Measurements from ENCODE around the gene ZXDC. TPM values are rescaled to one million over a fixed set of nuclear protein-coding genes. Genes with fewer than 3 reads are reported as not detected.

The ZXDC gene
- total RNA-seq, 1 experiment from 2014 or later, result 55.4 TPM

DNA sequence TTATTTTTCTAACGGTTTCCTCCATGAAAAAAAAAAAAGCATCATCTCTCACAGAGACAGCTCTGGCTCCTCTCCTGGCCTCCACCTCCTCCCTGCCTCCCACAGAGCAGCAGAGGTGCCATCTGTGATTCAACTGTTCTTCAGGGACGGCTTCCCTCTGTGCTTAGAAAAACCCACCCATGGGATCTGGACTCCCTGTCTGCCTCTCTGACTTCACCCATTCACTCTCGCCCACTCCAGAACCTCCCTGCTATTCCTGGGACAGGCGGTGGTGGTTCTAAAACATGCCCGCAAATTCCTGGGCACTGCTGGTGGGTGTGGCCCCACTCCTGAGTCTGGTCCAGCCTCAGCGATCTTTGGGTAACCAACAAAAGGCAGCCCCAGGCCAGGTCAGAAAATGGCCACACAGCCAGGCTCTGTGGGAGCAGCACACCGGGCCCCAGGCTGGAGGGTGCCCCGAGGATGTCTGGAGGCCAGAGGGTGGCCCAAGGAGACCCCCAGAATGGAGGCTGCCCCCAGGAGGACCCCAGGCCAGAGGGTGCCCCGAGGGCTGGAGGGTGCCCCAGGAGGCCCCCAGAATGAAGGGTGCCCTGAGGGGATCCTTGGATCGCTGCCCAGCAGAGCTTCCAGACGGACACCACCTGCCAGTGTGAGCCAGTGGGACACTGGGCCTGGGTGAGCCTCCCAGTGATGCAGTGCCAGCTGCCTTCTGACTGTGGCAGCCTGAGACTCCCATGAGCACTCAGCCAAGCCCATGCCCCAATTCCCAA, 45.6 kb upstream of the ZXDC start:
- H3K4me2 ChIP-seq, result no peak overlapping the region
- no peaks in the 10 kb centered on the region for H3K36me3 ChIP-seq (ENCODE audit: low read depth)
- no peak overlapping the region for H3K27ac ChIP-seq
- TF ChIP-seq, protein P1, sequence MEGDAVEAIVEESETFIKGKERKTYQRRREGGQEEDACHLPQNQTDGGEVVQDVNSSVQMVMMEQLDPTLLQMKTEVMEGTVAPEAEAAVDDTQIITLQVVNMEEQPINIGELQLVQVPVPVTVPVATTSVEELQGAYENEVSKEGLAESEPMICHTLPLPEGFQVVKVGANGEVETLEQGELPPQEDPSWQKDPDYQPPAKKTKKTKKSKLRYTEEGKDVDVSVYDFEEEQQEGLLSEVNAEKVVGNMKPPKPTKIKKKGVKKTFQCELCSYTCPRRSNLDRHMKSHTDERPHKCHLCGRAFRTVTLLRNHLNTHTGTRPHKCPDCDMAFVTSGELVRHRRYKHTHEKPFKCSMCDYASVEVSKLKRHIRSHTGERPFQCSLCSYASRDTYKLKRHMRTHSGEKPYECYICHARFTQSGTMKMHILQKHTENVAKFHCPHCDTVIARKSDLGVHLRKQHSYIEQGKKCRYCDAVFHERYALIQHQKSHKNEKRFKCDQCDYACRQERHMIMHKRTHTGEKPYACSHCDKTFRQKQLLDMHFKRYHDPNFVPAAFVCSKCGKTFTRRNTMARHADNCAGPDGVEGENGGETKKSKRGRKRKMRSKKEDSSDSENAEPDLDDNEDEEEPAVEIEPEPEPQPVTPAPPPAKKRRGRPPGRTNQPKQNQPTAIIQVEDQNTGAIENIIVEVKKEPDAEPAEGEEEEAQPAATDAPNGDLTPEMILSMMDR (conservative IDR thresholded peaks at IDR 0.05), result no peak
- no peak for TF ChIP-seq EZH2 (IDR thresholded peaks at IDR 0.05; ENCODE audit: low read depth)
- H3K9me2 ChIP-seq (ENCODE audit: insufficient read depth), result no peaks in the 10 kb centered on the region
- H3F3A ChIP-seq (ENCODE audit: insufficient read depth, low read depth), result no peaks in the 10 kb centered on the region
- H3K79me2 ChIP-seq (ENCODE audit: low read depth), result no peaks in the 10 kb centered on the region
- DNase-seq, result no peak
- H3K9me3 ChIP-seq (ENCODE audit: insufficient read depth, low read depth), result no peaks in the 10 kb centered on the region
- H4K20me1 ChIP-seq (ENCODE audit: insufficient read depth), result no peaks in the 10 kb centered on the region; the same call in 1 of the 2 replicates
- H3K4me1 ChIP-seq (replicated peaks; ENCODE audit: insufficient read depth), result no peaks in the 10 kb centered on the region
- H3K4me3 ChIP-seq, result no peak overlapping the region
- CTCF ChIA-PET, result interaction anchor here (0.7 kb wide), 1 partner anchor 809 kb away, joined by 5 read pairs; no protein-coding TSS in a partner anchor
- H2AFZ ChIP-seq, result no peak overlapping the region
- no TSS peak for BruUV-seq (replicated peaks)
- POLR2A ChIA-PET (ENCODE audit: unreplicated experiment), result no interaction called here
- peaks cover 28% of the 10 kb centered on the region; the same call in 1 of the 2 replicates for H3K27me3 ChIP-seq (ENCODE audit: insufficient read depth, low read depth)
- intact Hi-C loops (cut with micrococcal nuclease; ENCODE audit: unreplicated experiment), result loop anchor here (5.0 kb wide), 5 partner anchors 44 to 951 kb away; partner anchors contain the start of gene ZXDC

DNA sequence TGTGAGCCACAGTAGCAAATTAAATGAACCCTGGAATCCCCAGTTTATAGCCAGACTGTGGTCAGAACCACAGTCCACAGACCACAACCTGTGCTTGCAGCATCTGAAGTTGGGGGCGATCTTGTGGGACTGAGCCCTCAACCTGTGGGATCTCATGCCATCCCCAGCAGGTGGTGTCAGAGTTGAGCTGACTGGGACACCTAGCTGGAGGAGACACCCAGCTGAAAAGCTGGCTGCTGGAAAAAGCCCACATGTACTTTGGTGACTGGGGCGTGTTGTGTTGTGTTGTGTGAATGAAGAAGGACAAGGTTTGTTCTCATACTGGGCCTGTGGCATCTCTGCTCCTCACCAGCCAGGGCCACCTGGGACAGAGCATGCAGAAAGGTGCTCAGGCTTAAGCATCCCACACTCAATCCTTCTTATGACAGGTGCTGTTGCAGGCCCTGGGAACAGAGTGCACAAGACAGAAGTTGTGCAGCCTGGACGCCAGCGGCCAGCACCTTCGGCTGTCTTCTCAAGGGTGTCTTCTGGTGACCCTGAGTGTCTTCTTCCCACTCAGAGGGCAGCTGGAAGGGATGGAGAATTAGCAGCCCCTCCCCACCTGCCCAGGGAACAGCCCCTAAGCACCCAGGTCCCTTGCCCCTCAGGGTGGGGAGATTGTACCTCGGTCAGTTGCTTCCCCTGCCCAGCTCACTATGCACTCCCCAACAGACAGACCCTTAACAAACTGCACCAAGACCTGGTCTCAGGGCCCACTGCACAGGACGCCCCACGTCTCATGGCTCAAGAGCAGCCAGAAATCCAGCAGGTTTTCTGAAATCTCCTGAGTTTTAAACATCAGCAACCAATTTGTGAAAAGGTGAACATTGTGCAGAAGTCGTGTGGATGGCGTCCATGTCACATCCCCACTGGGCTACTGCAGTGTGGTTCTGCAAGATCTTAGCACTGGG, 44.1 kb upstream of the ZXDC start:
- no peak overlapping the region for H3K4me3 ChIP-seq
- no peaks in the 10 kb centered on the region; the same call in 1 of the 2 replicates for H4K20me1 ChIP-seq (ENCODE audit: insufficient read depth)
- CTCF ChIA-PET, result no interaction called here
- H3K9me3 ChIP-seq (ENCODE audit: insufficient read depth, low read depth), result no peaks in the 10 kb centered on the region
- H3K79me2 ChIP-seq (ENCODE audit: low read depth), result no peaks in the 10 kb centered on the region
- H3K9me2 ChIP-seq (ENCODE audit: insufficient read depth), result no peaks in the 10 kb centered on the region
- peaks cover 24% of the 10 kb centered on the region; the same call in 1 of the 2 replicates for H3K27me3 ChIP-seq (ENCODE audit: insufficient read depth, low read depth)
- H3K4me1 ChIP-seq (replicated peaks; ENCODE audit: insufficient read depth), result no peaks in the 10 kb centered on the region
- no peak overlapping the region for H2AFZ ChIP-seq
- no peaks in the 10 kb centered on the region for H3K36me3 ChIP-seq (ENCODE audit: low read depth)
- intact Hi-C loops (cut with micrococcal nuclease; ENCODE audit: unreplicated experiment), result loop anchor here (5.0 kb wide), 5 partner anchors 42 to 953 kb away; partner anchors contain the start of gene ZXDC
- no peak for DNase-seq
- POLR2A ChIA-PET (ENCODE audit: unreplicated experiment), result interaction anchor here (0.6 kb wide), 1 partner anchor 105 kb away, joined by 9 read pairs; no protein-coding TSS in a partner anchor
- BruUV-seq (replicated peaks), result no TSS peak
- no peak overlapping the region for H3K4me2 ChIP-seq
- H3F3A ChIP-seq (ENCODE audit: insufficient read depth, low read depth), result no peaks in the 10 kb centered on the region
- no peak overlapping the region for H3K27ac ChIP-seq
- TF ChIP-seq, protein P1 (conservative IDR thresholded peaks at IDR 0.05), result no peak; the same call in 1 of the 2 replicates
- no peak for TF ChIP-seq EZH2 (IDR thresholded peaks at IDR 0.05; ENCODE audit: low read depth)

DNA sequence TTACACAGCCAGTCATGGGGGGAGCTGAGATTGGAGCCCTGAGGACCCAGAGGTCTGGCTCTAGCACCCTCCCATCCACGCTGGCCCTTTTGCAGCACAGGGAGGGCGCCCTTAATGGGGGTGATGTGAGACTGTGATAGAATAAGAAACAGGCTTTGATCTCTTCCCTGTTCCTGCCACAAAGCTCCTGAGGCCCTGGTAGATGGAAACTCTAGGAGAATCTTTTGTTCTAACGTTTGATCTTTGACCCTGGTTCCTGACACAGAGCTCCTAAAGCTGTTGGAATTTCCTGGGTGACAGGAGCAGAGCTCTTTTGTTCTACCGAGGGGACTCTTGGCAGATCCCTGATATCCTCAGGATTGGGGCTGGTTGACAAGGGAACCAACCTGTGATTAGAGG, 43.1 kb upstream of the ZXDC start:
- TF ChIP-seq EZH2 (IDR thresholded peaks at IDR 0.05; ENCODE audit: low read depth), result no peak
- TF ChIP-seq, protein P1 (conservative IDR thresholded peaks at IDR 0.05), result no peak
- H4K20me1 ChIP-seq (ENCODE audit: insufficient read depth), result no peaks in the 10 kb centered on the region; the same call in 1 of the 2 replicates
- no peaks in the 10 kb centered on the region for H3F3A ChIP-seq (ENCODE audit: insufficient read depth, low read depth)
- intact Hi-C loops (cut with micrococcal nuclease; ENCODE audit: unreplicated experiment), result no loop called here
- ChIA-PET POLR2A (ENCODE audit: unreplicated experiment) (interaction anchor here (0.5 kb wide), 1 partner anchor 104 kb away, joined by 3 read pairs; no protein-coding TSS in a partner anchor), CTCF (no interaction called here)
- no peaks in the 10 kb centered on the region for H3K4me1 ChIP-seq (replicated peaks; ENCODE audit: insufficient read depth)
- no peaks in the 10 kb centered on the region for H3K9me2 ChIP-seq (ENCODE audit: insufficient read depth)
- no peak overlapping the region for H3K4me2 ChIP-seq
- BruUV-seq (replicated peaks), result no TSS peak
- no peak overlapping the region for H3K27ac ChIP-seq
- no peaks in the 10 kb centered on the region for H3K79me2 ChIP-seq (ENCODE audit: low read depth)
- no peaks in the 10 kb centered on the region for H3K9me3 ChIP-seq (ENCODE audit: insufficient read depth, low read depth)
- H3K4me3 ChIP-seq, result no peak overlapping the region
- peaks cover 17% of the 10 kb centered on the region; the same call in 1 of the 2 replicates for H3K27me3 ChIP-seq (ENCODE audit: insufficient read depth, low read depth)
- H2AFZ ChIP-seq, result no peak overlapping the region
- DNase-seq, result no peak
- no peaks in the 10 kb centered on the region for H3K36me3 ChIP-seq (ENCODE audit: low read depth)

All from PC-9 (cell line).